K562 (cell line): Measurements from ENCODE around the gene MACROD2. TPM values are rescaled to one million over a fixed set of nuclear protein-coding genes. Genes with fewer than 3 reads are reported as not detected.

Experiments used
- ATAC-seq: fragments of 200-7000 bp; cut with Tn5 transposase; 3 replicates; pipeline ENCODE4 v1.9.1; 2020; ENCODE audit warnings: moderate library complexity
- BruUV-seq: library from RNA; stranded (reverse); fragments of 400-500 nt; replicated peaks from 2 replicates; lab custom pipeline; 2021; lab: Mats Ljungman, UMichigan
- CTCF ChIA-PET: fragments of 300-600 bp; formaldehyde crosslinking; extraction: SDS; loops from one replicate; lab custom pipeline; 2021; ENCODE audit warnings: low intra/inter-chr PET ratio; lab: Yijun Ruan, JAX
- POLR2A ChIA-PET: fragments of 300-600, 350-650 bp; sonication (Branson Sonifier 250); formaldehyde crosslinking; extraction: SDS; loops from one replicate; lab custom pipeline; 2021; ENCODE audit warnings: antibody characterized with exemption, inconsistent platforms; lab: Yijun Ruan, JAX
- DNase-seq, 4 experiments: peaks; one replicate each; pipeline versions ENCODE4 v3.0.0 to v3.0.0-alpha.2; 2011 to 2018; ENCODE audit warnings: low spot score in 3 of 4, mixed read lengths in 3 of 4; ENCODE audit errors: extremely low read depth in 1 of 4
- FAIRE-seq: peaks from 2 replicates; lab custom pipeline; 2011; peaks lifted over from hg19 to GRCh38; lab: Jason Lieb, UNC
- H2AFZ ChIP-seq: 2 replicates; pipeline ENCODE4 v1.6.0; 2011; ENCODE audit warnings: low read depth, low read length, control low read depth, inconsistent platforms
- H3K27ac ChIP-seq: fragments of 200-600 bp; 3 replicates; pipeline ENCODE4 v1.8.0; 2011; ENCODE audit warnings: low read depth, mild to moderate bottlenecking, control low read depth, inconsistent platforms, low read length, moderate library complexity, mixed read lengths; ENCODE audit errors: extremely low read depth
- H3K27me3 ChIP-seq, 2 experiments: fragments of 300-600 bp in 1 of 2; 2 replicates in 1 of 2; 3 replicates in 1 of 2; pipeline versions ENCODE4 v1.6.0 to v1.8.0; 2011; ENCODE audit warnings: inconsistent platforms in 2 of 2, low read length in 2 of 2, mild to moderate bottlenecking in 1 of 2, mixed read lengths in 1 of 2, moderate library complexity in 1 of 2; ENCODE audit not compliant: control insufficient read depth in 2 of 2, insufficient read depth in 2 of 2
- H3K36me3 ChIP-seq: fragments of 300-600 bp; 3 replicates; pipeline ENCODE4 v1.8.0; 2011; ENCODE audit warnings: mild to moderate bottlenecking, low read length, inconsistent platforms; ENCODE audit not compliant: control insufficient read depth, insufficient read depth
- H3K4me1 ChIP-seq, 2 experiments: fragments of 200-600 bp in 1 of 2; replicated peaks in 1 of 2; 2 replicates in 1 of 2; 3 replicates in 1 of 2; pipeline versions ENCODE4 v1.5.1 to v1.8.0; 2011; ENCODE audit warnings: inconsistent platforms in 2 of 2, low read length in 2 of 2, mild to moderate bottlenecking in 1 of 2, mixed read lengths in 1 of 2, moderate library complexity in 1 of 2; ENCODE audit not compliant: control insufficient read depth in 2 of 2, insufficient read depth in 2 of 2
- H3K4me2 ChIP-seq: 2 replicates; pipeline ENCODE4 v1.6.1; 2011; ENCODE audit warnings: low read length, control low read depth, inconsistent platforms, mixed read lengths; ENCODE audit not compliant: insufficient read depth
- H3K4me3 ChIP-seq: fragments of 200-600 bp; sonication (generic), shearing (Covaris generic); 2 replicates; pipeline ENCODE4 v1.5.1; 2016; ENCODE audit warnings: control low read depth, inconsistent platforms
- H3K79me2 ChIP-seq: fragments of 200-600 bp; 3 replicates; pipeline ENCODE4 v1.8.0; 2011; ENCODE audit warnings: low read length, inconsistent platforms; ENCODE audit not compliant: control insufficient read depth, insufficient read depth
- H3K9ac ChIP-seq, 2 experiments: 2 replicates each; pipeline versions ENCODE4 v1.6.0 to v1.6.1; 2011; ENCODE audit warnings: low read depth in 2 of 2, low read length in 2 of 2, control low read depth in 1 of 2, inconsistent platforms in 1 of 2, mild to moderate bottlenecking in 1 of 2, mixed read lengths in 1 of 2; ENCODE audit not compliant: insufficient read depth in 1 of 2
- H3K9me1 ChIP-seq: one replicate; pipeline ENCODE4 v1.6.0; 2011; ENCODE audit warnings: inconsistent platforms, mild to moderate bottlenecking, low read length, moderate library complexity; ENCODE audit not compliant: control insufficient read depth, insufficient read depth
- H3K9me3 ChIP-seq: replicated peaks from 2 replicates; pipeline ENCODE4 v1.5.1; 2011; ENCODE audit warnings: low read depth, low read length, inconsistent platforms; ENCODE audit not compliant: control insufficient read depth, insufficient read depth
- H4K20me1 ChIP-seq: replicated peaks from 2 replicates; pipeline ENCODE4 v1.6.1; 2011; ENCODE audit warnings: low read length, inconsistent platforms, mixed read lengths; ENCODE audit not compliant: control insufficient read depth, insufficient read depth
- BDP1 ChIP-seq: IDR thresholded peaks from 3 replicates; pipeline ENCODE4 v1.6.1; 2011; ENCODE audit not compliant: insufficient read length, insufficient read depth
- ELF1 ChIP-seq: fragments of 200-800 bp; sonication (Bioruptor generic); IDR thresholded peaks from 2 replicates; pipeline ENCODE4 v1.6.1; 2016; ENCODE audit warnings: missing genetic modification characterization, missing compliant biosample characterization
- GABPB1 ChIP-seq: sonication (generic); formaldehyde crosslinking; IDR thresholded peaks from 2 replicates; pipeline ENCODE4 v1.8.0; 2022; ENCODE audit warnings: mild to moderate bottlenecking, missing genetic modification reagents
- GATAD2A ChIP-seq: fragments of 450-650 bp; IDR thresholded peaks from 2 replicates; pipeline ENCODE4 v1.6.1; 2017
- HMG20B ChIP-seq: fragments of 250-450 bp; sonication (Bioruptor Pico); IDR thresholded peaks from 2 replicates; pipeline ENCODE4 v1.5.0; 2021; ENCODE audit warnings: mild to moderate bottlenecking
- HNRNPK ChIP-seq: fragments of 200-400 bp; formaldehyde crosslinking; IDR thresholded peaks from one replicate; pipeline ENCODE4 v1.6.1; 2018; ENCODE audit warnings: mild to moderate bottlenecking, low read depth, low read length; ENCODE audit not compliant: poor library complexity, severe bottlenecking
- HNRNPUL1 ChIP-seq: fragments of 200-400 bp; formaldehyde crosslinking; IDR thresholded peaks from 2 replicates; pipeline ENCODE4 v1.6.1; 2017; ENCODE audit warnings: low read length
- PHB2 ChIP-seq: fragments of 450-650 bp; IDR thresholded peaks from 2 replicates; pipeline ENCODE4 v1.6.1; 2017; ENCODE audit warnings: low read depth
- TCF7L2 ChIP-seq: fragments of 150-350 bp; IDR thresholded peaks from 2 replicates; pipeline ENCODE4 v1.6.1; 2016; ENCODE audit warnings: low read depth, mild to moderate bottlenecking, low read length, moderate library complexity
- ZKSCAN1 ChIP-seq: fragments of 150-350 bp; IDR thresholded peaks from 2 replicates; pipeline ENCODE4 v1.6.1; 2016; ENCODE audit warnings: low read depth, low read length
- WGBS: fragments of 100-300 bp; shearing (Covaris generic); methylation state at CpG from one replicate; pipeline ENCODE4 v1.1.6; 2016; ENCODE audit warnings: low coverage, mixed read lengths; ENCODE audit not compliant: insufficient coverage; ENCODE audit errors: missing lambda C conversion rate; 5-methylcytosine and 5-hydroxymethylcytosine counted together
- in situ Hi-C: fragments of 300-500 bp; cut with MboI; formaldehyde crosslinking; loops from 4 replicates; pipeline ENCODE4 v1.15.0; 2018; ENCODE audit warnings: inconsistent platforms, mixed read lengths
- intact Hi-C: fragments of 100-400 bp; cut with micrococcal nuclease; formaldehyde crosslinking; loops from 2 replicates; pipeline ENCODE4 v1.14.2; 2022
- polyA plus RNA-seq, 8 experiments: library from polyadenylated mRNA; depleted of rRNA in 4 of 8; stranded (reverse) in 5 of 8; unstranded in 3 of 8; fragments of >200 nt; fragmentation: Nextera tagmentation in 2 of 8; fragmentation: Illumina TruSeq in 1 of 8; extraction: Ambion mirVana in 2 of 8; extraction: Trizol in 1 of 8; gene quantifications; 2 replicates each; pipeline versions ENCODE4 v1.2.1 to v1.2.3, GENCODE V29; 2011 to 2014; ENCODE audit warnings: inconsistent platforms in 1 of 8, missing spikeins in 1 of 8
- total RNA-seq, 7 experiments: library from RNA; depleted of rRNA in 6 of 7; stranded (reverse); fragments of >200 nt in 6 of 7; fragmentation: Illumina TruSeq in 2 of 7; extraction: Trizol in 2 of 7; gene quantifications; 2 replicates each; pipeline versions ENCODE4 v1.2.1 to v1.2.3, GENCODE V29; 2011 to 2021; ENCODE audit warnings: low replicate concordance in 1 of 7
- TF ChIP-seq, protein P1 (sequence below): sonication (generic); formaldehyde crosslinking; IDR thresholded peaks from 2 replicates; pipeline ENCODE4 v1.8.0; 2022; ENCODE audit warnings: mild to moderate bottlenecking, missing genetic modification reagents
- TF ChIP-seq, protein P2 (sequence below): sonication (generic); formaldehyde crosslinking; IDR thresholded peaks from 2 replicates; pipeline ENCODE4 v1.8.1; 2023; ENCODE audit warnings: mild to moderate bottlenecking, missing genetic modification reagents
- TF ChIP-seq, protein P3 (sequence below): fragments of 450-650 bp; IDR thresholded peaks from 2 replicates; pipeline ENCODE4 v1.6.1; 2014; ENCODE audit warnings: low read depth, mild to moderate bottlenecking, moderate library complexity, borderline replicate concordance

MACROD2 gene
- total and polyA plus RNA-seq, 9 of the 15 experiments (the other 6 are each of a cell fraction or from before 2014, with no cell fraction given): not detected

DNA sequence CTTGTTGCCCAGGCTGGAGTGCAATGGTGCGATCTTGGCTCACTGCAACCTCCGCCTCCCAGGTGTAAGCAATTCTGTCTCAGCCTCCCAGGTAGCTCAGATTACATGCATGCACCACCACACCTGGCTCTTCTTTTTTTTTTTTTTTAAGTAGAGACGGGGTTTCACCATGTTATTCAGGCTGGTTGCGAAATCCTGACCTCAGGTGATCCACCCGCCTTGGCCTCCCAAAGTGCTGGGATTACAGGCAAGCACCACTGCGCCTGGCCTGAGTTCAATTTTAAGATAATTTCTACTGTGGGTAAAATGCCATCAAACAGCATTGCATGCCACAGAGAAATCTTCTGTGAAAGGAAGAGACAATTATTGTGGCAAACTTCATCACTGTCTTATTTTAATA, 1944.8 kb downstream of the MACROD2 start:
- Histone ChIP-seq H3K27me3 (no peaks in the 10 kb centered on the region), H2AFZ (no peak overlapping the region), H3K9me1 (no peaks in the 10 kb centered on the region), H3K4me1 (no peaks in the 10 kb centered on the region), H3K9ac (no peak overlapping the region), H3K36me3 (no peaks in the 10 kb centered on the region), H3K4me2 (no peak overlapping the region), H3K4me3 (no peak overlapping the region), H3K79me2 (no peaks in the 10 kb centered on the region), H4K20me1 (no peaks in the 10 kb centered on the region), H3K27ac (no peak overlapping the region), H3K9me3 (no peaks in the 10 kb centered on the region)
- no TSS peak for BruUV-seq
- ChIA-PET CTCF (interaction anchor here (0.6 kb wide), 1 partner anchor 201 kb away, joined by 3 read pairs; no protein-coding TSS in a partner anchor), POLR2A (no interaction called here)
- DNase-seq (no peak), FAIRE-seq (no peak), ATAC-seq (no peak)
- TF ChIP-seq HNRNPUL1 (no peak), PHB2 (no peak), ELF1 (no peak), BDP1 (no peak), TCF7L2 (no peak), GATAD2A (no peak), HMG20B (CRISPR knock-in tag) (no peak), HNRNPK (no peak), ZKSCAN1 (no peak), GABPB1 (CRISPR knock-in tag) (no peak)
- TF ChIP-seq, protein P1, sequence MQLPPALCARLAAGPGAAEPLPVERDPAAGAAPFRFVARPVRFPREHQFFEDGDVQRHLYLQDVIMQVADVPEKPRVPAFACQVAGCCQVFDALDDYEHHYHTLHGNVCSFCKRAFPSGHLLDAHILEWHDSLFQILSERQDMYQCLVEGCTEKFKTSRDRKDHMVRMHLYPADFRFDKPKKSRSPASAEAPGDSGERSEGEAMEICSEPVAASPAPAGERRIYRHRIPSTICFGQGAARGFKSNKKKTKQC (CRISPR knock-in tag): no peak
- TF ChIP-seq, protein P2, sequence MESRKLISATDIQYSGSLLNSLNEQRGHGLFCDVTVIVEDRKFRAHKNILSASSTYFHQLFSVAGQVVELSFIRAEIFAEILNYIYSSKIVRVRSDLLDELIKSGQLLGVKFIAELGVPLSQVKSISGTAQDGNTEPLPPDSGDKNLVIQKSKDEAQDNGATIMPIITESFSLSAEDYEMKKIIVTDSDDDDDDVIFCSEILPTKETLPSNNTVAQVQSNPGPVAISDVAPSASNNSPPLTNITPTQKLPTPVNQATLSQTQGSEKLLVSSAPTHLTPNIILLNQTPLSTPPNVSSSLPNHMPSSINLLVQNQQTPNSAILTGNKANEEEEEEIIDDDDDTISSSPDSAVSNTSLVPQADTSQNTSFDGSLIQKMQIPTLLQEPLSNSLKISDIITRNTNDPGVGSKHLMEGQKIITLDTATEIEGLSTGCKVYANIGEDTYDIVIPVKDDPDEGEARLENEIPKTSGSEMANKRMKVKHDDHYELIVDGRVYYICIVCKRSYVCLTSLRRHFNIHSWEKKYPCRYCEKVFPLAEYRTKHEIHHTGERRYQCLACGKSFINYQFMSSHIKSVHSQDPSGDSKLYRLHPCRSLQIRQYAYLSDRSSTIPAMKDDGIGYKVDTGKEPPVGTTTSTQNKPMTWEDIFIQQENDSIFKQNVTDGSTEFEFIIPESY: no peak
- TF ChIP-seq, protein P3, sequence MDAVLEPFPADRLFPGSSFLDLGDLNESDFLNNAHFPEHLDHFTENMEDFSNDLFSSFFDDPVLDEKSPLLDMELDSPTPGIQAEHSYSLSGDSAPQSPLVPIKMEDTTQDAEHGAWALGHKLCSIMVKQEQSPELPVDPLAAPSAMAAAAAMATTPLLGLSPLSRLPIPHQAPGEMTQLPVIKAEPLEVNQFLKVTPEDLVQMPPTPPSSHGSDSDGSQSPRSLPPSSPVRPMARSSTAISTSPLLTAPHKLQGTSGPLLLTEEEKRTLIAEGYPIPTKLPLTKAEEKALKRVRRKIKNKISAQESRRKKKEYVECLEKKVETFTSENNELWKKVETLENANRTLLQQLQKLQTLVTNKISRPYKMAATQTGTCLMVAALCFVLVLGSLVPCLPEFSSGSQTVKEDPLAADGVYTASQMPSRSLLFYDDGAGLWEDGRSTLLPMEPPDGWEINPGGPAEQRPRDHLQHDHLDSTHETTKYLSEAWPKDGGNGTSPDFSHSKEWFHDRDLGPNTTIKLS: no peak
- 0% methylated on average over 2 of the region's 6 CpGs for WGBS
- intact Hi-C loops (no loop called here), in situ Hi-C loops (no loop called here)
